Anterior cingulate cortex (tissue), 58 donors: ENCODE measurements around the gene STRBP.
A peak's percentile ranks its signal among the peaks of the same experiment; 100 is the strongest.

ENCODE experiments used
- DNase-seq, 58 donors: peaks; one replicate each; lab custom pipeline; 2025; lab: John Stamatoyannopoulos, UW

The STRBP gene

DNA sequence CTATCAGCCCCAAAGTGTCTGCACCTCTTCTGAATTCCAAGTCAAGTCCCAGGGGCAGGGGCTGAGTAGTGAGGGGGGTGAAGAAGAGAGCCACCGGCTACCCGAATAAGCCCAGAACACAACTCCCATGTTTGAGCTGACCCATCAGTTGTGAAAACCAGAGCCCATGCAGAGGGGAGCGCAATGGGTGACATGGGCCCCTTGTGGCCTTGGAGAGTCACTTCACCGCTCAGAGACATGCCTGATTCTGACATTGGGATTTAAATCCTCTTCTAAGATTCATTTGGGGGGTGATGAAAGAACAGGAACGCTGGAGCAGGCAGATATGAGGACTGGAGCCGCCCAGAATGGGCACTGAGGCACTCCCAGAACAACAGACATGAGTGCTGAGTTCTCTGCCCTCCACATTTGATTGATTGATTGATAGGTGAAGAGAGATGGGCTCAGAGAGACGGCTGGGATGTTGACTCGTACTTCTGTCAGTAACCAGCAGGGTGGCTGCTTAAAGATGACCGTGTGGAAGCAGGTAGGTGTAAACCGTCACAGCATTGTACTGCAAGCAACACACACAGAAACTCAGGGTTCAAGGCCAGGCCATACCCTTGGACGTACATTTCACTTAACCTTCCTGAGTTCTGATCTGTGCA lies 160.6 kb downstream of the STRBP start:
- DNase-seq = no peak

DNA sequence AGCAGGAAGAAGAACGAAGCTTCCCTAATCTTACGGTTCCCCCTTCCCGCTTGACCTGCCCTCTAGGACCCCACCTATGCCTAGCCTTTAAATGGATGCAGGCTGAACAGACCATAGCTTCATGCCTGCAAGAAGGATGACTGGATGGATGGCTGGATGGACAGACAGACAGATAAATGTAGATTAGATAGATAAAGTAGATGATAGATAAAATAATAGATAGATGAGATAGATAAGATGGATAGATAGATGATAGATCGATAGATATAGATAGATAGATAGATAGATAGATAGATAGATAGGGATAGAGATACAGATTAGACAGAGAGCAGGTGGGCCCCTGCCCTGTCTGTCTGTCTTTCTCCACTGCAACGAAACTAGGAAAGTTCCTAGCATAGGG lies 162.9 kb downstream of the STRBP start:
- DNase-seq = no peak

DNA sequence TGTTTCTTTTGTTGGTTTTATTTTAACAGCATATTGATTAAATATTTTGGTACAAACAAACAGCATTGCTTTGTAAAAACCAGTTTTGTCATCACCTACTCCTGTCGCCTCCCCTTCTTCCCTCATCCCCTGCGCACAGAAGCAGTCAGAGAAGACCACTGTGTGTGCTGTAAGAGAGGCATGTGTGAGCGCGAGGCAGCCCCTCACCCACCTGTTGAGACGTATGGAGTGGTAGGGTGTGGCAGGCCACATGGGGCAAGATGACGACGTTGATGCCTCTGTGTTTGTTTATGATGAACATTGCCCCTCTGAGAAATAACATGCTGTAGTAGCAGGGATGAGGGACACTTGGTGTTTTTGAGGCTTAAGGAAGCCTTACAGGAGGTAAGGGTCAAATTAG lies 163.6 kb downstream of the STRBP start:
- no peak for DNase-seq

DNA sequence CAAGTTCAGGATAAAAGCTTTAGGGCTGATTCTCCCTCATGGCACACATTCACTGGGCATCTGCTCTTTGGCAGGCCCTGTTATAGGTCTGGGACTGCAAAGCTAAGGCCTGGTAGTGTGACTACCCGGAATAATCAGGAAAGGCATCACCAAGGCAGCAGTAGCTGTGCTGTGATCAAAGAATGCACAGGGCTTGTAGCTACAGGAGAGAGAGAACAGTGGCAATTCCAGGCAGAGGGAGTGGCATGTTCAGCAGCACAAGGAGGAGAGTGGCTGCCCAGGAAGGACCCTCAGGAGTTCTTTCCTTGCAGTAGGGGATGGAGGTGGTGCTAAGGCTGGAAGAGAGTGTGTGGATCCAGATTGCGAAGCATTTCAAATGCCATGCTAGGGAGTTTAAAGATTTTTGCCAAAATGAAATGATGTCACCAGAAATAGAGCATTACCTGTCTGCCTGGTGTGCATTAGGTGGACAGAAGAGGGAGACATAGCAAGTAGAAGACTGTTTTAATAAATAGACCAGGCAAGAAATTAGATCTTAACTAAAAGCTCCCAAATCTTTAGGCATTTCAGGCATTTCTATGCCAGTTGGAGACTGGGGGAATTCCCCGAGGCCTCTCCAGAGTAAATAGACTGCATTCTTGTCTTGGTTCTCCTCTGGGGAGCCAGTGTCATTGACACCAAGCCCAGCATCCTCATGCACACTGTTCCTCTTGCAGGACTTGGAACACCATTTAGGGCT lies 165.8 kb downstream of the STRBP start:
- peak in 3 of 58 donors; percentile 37 to 43 (median 38) for DNase-seq

DNA sequence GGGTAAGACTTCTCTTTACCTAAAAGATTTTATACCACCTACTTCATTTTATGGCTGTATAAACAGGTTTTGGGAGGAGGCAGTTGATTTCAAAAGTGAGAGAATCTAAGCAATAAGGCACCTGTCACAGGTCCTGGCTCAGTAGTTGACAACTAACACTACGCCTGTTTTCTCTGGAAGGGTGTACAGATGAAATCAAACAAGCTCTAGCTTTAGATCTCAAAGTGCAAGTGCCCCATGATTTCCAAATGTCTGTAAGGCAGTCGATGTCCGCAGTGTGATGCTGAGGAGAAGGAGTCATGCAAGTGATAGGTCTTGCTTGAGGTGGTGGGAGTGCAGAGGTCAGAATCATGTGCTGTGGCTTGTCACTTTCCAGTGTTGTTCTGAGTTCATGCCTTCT lies 168.8 kb downstream of the STRBP start:
- no peak for DNase-seq

DNA sequence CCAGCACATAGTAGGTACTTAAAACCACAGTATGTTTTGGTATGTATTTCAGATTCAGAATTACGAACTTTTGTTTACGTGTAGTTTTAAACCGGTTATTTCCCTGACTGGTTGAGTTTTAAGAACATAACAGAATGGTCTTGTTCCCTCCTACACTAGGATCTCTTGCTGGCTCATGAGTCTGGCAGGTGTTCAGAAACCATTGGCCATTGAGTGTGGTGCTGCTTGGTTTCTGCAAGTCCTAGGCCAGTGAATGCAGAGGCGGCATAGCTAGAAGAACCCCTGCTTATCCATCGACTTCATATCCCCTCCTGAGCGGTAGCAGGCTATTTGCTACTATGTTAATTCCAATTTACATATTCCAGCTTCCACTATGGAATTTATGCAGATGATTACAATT lies 169.3 kb downstream of the STRBP start:
- DNase-seq = peak in 23 of 58 donors; percentile 16 to 81 (median 41)

DNA sequence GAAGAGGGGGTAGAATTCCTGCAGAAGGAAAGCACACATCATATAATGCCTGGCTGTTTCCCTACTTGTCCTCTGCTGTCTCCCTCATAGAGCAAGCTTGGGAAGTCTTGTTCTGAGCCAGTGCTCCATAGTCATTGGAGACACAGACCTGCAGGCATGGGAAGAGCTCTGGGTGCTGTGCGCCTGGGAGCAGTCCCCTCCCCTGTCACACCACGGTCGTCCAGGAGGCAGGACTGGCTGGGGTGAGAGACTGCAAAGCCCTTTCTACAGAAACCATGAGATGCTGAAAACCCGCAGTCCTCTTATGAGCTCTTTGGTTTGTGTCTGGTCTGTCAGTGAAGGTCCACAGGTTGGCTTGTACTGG lies 170.3 kb downstream of the STRBP start:
- DNase-seq = no peak

DNA sequence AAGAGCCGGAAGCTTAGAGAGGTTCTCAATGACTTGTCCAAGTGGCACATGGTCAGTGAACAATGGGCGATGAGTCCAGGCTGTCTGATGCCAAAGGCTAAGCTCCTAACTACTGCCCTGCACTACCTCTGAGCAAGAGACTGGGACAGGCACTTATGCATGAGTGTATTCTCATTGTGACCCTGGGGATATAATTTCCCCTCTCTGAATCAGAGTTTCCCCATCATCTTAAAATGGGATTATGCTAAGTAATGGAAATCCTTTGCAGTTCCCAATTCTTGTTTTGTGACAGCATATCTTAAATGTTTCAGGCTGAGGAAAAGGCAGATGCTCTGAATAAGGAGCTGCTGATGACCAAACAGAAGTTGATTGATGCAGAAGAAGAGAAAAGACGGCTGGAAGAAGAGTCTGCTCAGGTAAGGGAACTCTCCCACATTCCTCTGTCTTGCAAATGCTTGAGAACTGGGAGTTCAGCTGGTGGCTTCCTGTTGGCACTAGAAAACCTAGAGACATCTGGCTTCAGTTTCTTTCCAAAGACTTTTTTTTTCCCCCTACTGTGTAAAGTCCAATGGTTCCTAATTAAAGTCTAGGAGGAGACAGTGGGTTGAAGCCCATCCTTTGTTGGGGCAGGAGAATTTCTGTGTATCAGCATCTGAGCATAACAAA lies 170.8 kb downstream of the STRBP start:
- no peak for DNase-seq

DNA sequence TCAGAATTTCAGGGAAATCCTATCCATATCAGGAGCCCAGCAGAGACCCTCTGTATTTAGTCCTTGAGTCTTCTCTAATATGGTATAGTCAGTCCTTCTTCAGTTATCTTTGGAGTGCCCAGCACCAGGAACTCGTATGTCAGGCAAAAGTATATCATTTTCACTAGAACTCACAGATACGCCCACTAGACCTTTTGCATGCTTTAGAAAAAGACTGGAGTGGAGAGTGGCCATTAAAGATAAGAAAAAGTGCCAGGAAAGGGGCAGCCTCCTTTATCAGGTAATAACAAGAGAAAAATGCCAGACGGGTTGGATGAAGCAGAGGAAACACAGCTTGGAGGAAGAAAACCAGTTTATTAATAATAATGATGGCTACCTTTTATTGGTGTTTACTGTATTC lies 171.4 kb downstream of the STRBP start:
- no peak for DNase-seq

DNA sequence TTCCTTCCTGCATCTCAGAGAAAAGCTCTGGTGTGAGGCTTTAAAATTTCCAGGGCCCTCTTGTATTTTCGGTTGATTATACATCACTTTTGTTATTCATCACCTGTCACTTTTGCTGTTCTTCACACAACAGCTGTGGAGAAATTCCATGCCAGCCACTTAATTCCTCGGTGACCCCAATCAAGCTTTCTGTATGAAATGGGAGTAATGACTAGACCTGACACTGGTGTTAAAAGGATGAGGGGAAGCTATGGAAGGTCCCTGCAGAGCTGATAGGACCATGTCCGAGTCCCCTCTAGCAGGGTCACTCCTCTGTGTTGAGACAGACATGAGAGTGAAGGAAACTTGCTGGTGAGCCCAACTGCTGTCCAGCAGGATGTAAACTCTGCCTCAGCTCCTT lies 175.2 kb downstream of the STRBP start:
- DNase-seq = no peak

DNA sequence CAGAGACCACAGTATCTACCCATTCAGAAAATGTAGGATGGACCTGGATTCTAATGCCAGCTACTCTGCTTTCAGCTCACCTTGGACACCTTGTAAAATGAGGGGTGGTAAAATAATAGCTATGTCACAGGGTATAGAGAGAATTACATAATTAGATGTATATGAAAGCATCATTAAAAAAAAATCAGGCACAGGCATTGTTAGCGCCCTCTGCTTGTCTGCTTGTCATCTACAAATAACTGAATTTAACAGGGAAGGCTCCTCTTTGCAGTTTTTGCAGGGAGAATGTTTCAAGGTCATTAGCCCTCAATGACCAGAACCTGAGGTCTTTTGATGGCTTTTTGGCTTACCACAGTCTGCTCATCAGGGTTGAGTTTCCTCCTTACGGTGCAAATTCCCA lies 176.9 kb downstream of the STRBP start:
- no peak for DNase-seq

DNA sequence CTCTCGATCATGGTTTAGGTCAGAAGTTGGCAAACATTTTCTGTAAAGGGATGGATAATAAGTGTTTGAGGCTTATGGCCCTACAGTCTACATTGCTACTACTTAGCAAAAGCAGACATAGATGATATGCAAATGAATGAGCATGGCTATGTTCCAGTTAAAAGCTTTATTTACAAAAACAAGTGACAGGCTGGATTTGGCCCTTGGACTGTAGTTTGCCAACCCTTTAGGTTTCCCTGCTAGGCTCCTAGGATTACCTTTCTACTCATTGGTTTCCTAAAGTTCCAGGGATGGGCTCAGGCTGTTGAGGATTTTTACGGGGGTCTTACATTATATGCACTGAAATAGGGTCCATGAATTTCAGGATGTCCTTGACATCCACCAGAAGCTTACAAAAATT lies 177.4 kb downstream of the STRBP start:
- no peak for DNase-seq

DNA sequence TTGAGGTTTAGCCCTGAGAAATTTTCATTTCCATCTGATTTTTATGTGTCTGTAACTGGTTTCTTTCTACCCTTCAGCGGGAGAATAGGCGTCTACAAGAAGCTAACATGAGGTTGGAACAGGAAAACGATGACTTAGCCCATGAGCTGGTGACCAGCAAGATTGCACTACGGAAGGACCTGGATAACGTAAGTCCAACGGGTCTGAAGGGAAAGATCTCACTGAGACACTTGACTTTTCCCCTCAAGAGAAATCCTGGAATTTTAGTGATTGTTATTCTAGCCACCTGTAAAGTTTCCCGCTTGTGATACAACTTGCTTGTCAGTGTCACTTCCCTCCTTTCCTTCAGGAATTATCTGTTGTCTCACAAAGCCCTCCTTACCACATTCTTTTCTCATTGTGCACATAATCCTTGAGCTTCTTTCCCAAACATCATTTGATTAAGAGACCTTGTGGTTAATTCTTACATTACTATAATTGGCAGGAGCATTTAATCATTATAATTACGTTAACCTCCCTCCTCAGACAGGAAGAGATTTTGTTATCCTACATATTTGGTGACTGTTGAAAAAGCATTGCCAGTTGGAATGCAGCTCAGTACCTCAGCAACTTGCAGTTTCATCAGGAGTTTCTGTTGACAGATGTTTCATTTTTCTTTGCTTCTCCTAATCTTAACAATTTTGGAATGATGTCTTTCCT lies 178.0 kb downstream of the STRBP start:
- no peak for DNase-seq

DNA sequence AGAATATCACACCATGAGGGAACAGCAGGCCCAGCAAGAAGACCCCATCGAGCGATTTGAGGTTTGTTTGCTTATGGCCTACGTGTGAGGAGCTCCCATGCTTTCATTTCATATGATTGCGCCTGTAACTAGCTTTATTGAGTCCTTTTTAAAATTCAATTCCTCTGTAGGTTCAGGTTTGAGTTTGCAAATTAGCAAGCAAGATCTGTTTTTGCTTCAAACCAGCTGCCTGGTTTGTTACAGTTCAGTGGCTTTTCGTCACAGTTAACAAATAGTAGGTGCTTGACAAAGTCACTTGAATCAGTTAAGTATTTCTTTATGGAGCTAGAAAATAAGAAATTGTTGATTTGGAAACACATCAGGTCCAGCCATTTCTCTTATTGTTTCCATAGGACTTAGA lies 178.6 kb downstream of the STRBP start:
- no peak for DNase-seq

DNA sequence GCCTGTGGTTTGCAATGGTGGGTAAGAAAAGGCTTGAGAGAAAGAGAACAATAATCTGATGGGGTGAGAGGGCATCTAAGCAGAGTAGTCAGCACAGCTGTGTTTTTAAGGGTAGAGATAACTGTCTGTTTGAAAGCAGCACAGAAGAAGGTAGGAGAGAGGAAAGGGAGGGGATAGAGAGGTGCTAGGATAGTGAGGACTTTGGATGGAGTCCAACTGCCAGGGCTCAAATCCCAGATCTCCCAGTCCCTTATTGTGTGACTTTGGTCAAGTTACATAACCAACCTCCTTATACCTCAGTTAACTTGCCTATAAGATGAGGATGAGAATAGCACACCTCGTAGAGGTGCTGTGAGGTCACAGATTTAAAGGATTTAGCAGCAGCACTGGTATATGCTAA lies 179.3 kb downstream of the STRBP start:
- no peak for DNase-seq

DNA sequence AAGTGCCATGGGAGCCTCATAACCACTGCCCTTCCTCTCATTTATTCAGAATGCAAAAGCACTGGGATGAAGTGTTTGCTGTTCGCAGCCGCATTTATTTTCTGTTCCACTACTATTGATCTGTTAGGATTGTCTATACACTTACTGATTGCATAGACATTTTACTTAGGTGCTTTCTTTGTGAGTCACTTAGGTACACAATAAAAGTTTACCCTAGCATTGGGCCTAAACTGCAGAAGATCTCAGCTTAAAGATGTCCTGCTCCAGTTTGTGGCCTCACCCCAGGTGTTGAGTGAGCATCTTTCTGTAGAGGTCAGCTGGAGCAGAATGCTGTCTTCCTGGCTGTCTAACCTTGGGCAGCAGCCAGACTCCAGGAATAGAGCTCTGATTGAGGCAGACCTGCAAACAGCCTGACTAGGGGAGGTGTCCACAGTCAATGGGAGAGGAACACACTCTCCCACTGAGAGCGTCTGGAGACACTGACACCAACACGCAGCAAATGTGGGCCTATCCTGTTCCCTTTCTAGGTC lies 181.0 kb downstream of the STRBP start:
- no peak for DNase-seq

DNA sequence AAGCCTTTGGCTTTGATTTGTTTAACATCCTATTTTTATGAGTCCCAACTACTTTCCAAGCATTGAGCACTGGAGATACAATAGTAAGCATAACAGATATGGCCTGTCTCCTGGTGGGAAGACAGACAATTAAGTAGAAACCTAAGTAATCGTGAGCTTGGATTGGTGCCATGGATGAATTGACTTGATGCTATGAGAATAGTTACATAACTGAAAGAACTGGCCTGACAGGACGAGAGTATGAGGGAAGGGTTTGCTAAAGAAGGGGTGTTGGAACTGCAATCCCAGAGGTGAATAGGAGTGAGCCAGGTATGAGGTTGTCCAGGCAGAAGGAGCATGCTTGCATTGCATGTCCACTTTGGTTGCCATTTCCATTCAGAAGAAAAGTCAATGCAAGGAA lies 182.5 kb downstream of the STRBP start:
- no peak for DNase-seq

DNA sequence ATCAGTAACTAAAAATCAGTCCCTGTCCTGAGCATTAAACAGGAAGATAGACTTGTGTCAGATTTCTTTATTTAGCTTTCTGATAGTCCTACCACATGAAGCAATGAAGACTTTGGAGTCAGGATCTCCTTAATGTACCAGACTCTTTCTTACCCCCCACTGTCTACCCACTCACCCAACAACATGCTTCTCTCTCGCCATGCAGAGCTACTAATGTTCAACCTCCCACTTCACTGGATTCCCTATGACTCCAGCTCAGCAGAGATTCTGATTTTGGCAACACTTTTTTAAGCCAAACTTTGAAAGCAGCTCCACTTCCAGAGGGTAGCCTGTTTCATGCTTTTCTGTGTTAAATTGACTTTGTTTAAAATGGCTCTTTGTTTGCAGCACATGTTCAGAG lies 184.1 kb downstream of the STRBP start:
- no peak for DNase-seq

DNA sequence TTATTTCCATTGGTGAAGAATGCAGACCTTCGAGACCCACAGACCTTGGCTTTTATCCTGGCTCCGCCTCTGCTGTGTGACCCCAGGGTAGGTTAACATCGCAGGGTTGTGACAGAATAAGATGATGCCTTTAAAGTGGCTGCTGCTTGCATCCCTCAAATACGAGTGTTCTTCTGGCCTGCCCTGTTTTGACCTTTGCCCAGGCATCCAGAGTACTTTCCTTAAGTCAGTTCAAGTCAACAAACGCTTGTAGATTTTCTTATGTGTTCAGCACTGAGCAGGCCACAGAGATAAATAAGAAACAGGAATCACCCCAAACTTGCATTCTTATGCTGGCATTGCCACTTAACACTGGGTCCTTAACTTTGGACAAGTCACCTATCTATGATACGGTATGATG lies 184.7 kb downstream of the STRBP start:
- DNase-seq = no peak

DNA sequence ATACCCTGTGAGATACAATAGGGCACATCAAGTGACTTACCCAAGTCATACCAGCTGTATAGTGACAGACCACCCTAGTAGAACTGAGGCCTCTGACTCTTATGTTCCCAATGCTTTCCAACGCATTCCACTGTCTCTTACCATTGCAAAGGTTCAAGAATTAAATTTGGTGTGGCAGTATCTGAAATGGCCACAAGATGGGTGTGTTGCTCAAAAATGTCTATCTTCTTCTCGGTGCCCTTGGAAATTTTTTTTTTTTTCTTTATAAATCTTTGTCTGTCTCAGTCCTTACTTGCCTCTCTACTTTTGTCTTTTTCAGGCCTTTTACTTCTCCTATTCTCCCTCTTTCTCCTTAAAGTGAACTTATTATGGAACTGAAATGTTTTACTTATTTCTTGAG lies 186.6 kb downstream of the STRBP start:
- peak in 1 of 58 donors; percentile 43 for DNase-seq

DNA sequence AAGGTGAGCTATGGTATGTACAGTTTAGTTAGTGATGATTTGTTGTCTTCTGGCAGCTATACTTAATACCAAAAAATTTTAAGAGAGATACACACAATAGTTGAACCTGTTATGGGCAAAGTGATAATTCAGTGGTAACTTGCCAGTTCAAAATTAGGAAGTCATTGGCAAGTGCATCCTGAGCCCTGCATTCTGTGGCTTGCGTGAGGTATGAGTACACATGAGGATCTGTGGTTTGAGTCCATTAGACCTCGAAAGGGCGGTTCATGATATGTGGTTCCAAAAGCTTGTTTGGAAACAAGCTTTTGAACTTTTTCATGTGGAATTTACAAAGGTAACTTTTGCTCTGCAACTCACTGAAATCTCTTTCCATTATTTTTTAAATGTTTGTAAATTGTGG lies 187.9 kb downstream of the STRBP start:
- no peak for DNase-seq
